Measurements from ENCODE around the gene GARRE1.
"Not testable (repeated sequence)": the region's sequence is repeated elsewhere in the genome, so short reads cannot be mapped to it uniquely, and the experiment has no call there.

The GARRE1 gene

GRCh38 chr19:34232566-34233481 is 21.5 kb upstream of the GARRE1 start:
- no peak overlapping the region for H3K4me3 ChIP-seq (ENCODE audit: low read length)
- peaks cover 4% of the 10 kb centered on the region; the same call in 1 of the 2 replicates for H3K4me1 ChIP-seq (ENCODE audit: control insufficient read depth, insufficient read depth, low read length)
- H3K27ac ChIP-seq (ENCODE audit: low read length), result no peak overlapping the region
- H3K36me3 ChIP-seq (ENCODE audit: control insufficient read depth, insufficient read depth, low read length), result no peaks in the 10 kb centered on the region
- no CpG with 5 or more reads among the region's 11 CpGs for WGBS (ENCODE audit: insufficient coverage, insufficient read length)
- no peaks in the 10 kb centered on the region for H3K27me3 ChIP-seq (ENCODE audit: control insufficient read depth, insufficient read depth, low read length)
- DNase-seq (ENCODE audit: low read depth, low spot score), result no peak
- no peaks in the 10 kb centered on the region for H3K9me3 ChIP-seq (ENCODE audit: control insufficient read depth, insufficient read depth, low read length)

GRCh38 chr19:34235425-34235940 is 18.9 kb upstream of the GARRE1 start:
- peaks cover 4% of the 10 kb centered on the region; the same call in 1 of the 2 replicates for H3K4me1 ChIP-seq (ENCODE audit: control insufficient read depth, insufficient read depth, low read length)
- no peak overlapping the region for H3K4me3 ChIP-seq (ENCODE audit: low read length)
- H3K27me3 ChIP-seq (ENCODE audit: control insufficient read depth, insufficient read depth, low read length), result no peaks in the 10 kb centered on the region
- no peaks in the 10 kb centered on the region for H3K36me3 ChIP-seq (ENCODE audit: control insufficient read depth, insufficient read depth, low read length)
- DNase-seq (ENCODE audit: low read depth, low spot score), result no peak
- H3K27ac ChIP-seq (ENCODE audit: low read length), result no peak overlapping the region
- H3K9me3 ChIP-seq (ENCODE audit: control insufficient read depth, insufficient read depth, low read length), result no peaks in the 10 kb centered on the region
- WGBS (ENCODE audit: insufficient coverage, insufficient read length), result no CpG with 5 or more reads among the region's 2 CpGs

- Histone ChIP-seq H3K9me3 (ENCODE audit: control insufficient read depth, insufficient read depth, low read length) (no peaks in the 10 kb centered on the region), H3K27me3 (ENCODE audit: control insufficient read depth, insufficient read depth, low read length) (no peaks in the 10 kb centered on the region), H3K36me3 (ENCODE audit: control insufficient read depth, insufficient read depth, low read length) (no peaks in the 10 kb centered on the region), H3K4me1 (ENCODE audit: control insufficient read depth, insufficient read depth, low read length) (0 out of 2 replicates have a peak, but pooled peaks cover 2% of the 10 kb centered on the region), H3K27ac (ENCODE audit: low read length) (no peak overlapping the region), H3K4me3 (ENCODE audit: low read length) (no peak overlapping the region)
- no peak for DNase-seq (ENCODE audit: low read depth, low spot score)
- WGBS (ENCODE audit: insufficient coverage, insufficient read length), result no CpG with 5 or more reads among the region's 18 CpGs
Observed at GRCh38 chr19:34236035-34236987, 18.0 kb upstream of the GARRE1 start.

- Histone ChIP-seq H3K9me3 (ENCODE audit: control insufficient read depth, insufficient read depth, low read length) (no peaks in the 10 kb centered on the region), H3K27ac (ENCODE audit: low read length) (no peak overlapping the region), H3K4me1 (ENCODE audit: control insufficient read depth, insufficient read depth, low read length) (0 out of 2 replicates have a peak, but pooled peaks cover 2% of the 10 kb centered on the region), H3K4me3 (ENCODE audit: low read length) (no peak overlapping the region), H3K27me3 (ENCODE audit: control insufficient read depth, insufficient read depth, low read length) (no peaks in the 10 kb centered on the region), H3K36me3 (ENCODE audit: control insufficient read depth, insufficient read depth, low read length) (no peaks in the 10 kb centered on the region)
- no peak for DNase-seq (ENCODE audit: low read depth, low spot score)
- WGBS (ENCODE audit: insufficient coverage, insufficient read length), result no CpG with 5 or more reads among the region's 3 CpGs
Observed at GRCh38 chr19:34237283-34237682, 17.1 kb upstream of the GARRE1 start.

GRCh38 chr19:34237939-34238338 is 16.4 kb upstream of the GARRE1 start:
- H3K36me3 ChIP-seq (ENCODE audit: control insufficient read depth, insufficient read depth, low read length), result no peaks in the 10 kb centered on the region
- H3K4me1 ChIP-seq (ENCODE audit: control insufficient read depth, insufficient read depth, low read length), result 0 out of 2 replicates have a peak, but pooled peaks cover 2% of the 10 kb centered on the region
- no peaks in the 10 kb centered on the region for H3K27me3 ChIP-seq (ENCODE audit: control insufficient read depth, insufficient read depth, low read length)
- no peaks in the 10 kb centered on the region for H3K9me3 ChIP-seq (ENCODE audit: control insufficient read depth, insufficient read depth, low read length)
- H3K27ac ChIP-seq (ENCODE audit: low read length), result no peak overlapping the region
- H3K4me3 ChIP-seq (ENCODE audit: low read length), result no peak overlapping the region
- DNase-seq (ENCODE audit: low read depth, low spot score), result no peak
- WGBS (ENCODE audit: insufficient coverage, insufficient read length), result no CpG with 5 or more reads among the region's 4 CpGs

GRCh38 chr19:34241513-34242337 is 12.6 kb upstream of the GARRE1 start:
- no peak overlapping the region for H3K4me3 ChIP-seq (ENCODE audit: low read length)
- H3K36me3 ChIP-seq (ENCODE audit: control insufficient read depth, insufficient read depth, low read length), result no peaks in the 10 kb centered on the region
- H3K4me1 ChIP-seq (ENCODE audit: control insufficient read depth, insufficient read depth, low read length), result no peaks in the 10 kb centered on the region
- no peaks in the 10 kb centered on the region for H3K27me3 ChIP-seq (ENCODE audit: control insufficient read depth, insufficient read depth, low read length)
- no peaks in the 10 kb centered on the region for H3K9me3 ChIP-seq (ENCODE audit: control insufficient read depth, insufficient read depth, low read length)
- DNase-seq (ENCODE audit: low read depth, low spot score), result peak; percentile 55
- no CpG with 5 or more reads among the region's 13 CpGs for WGBS (ENCODE audit: insufficient coverage, insufficient read length)
- H3K27ac ChIP-seq (ENCODE audit: low read length), result no peak overlapping the region

GRCh38 chr19:34243138-34243875 is 11.0 kb upstream of the GARRE1 start:
- no CpG with 5 or more reads among the region's 10 CpGs for WGBS (ENCODE audit: insufficient coverage, insufficient read length)
- not testable (repeated sequence) for DNase-seq (ENCODE audit: low read depth, low spot score); H3K4me1 ChIP-seq (ENCODE audit: control insufficient read depth, insufficient read depth, low read length); H3K9me3 ChIP-seq (ENCODE audit: control insufficient read depth, insufficient read depth, low read length); H3K27me3 ChIP-seq (ENCODE audit: control insufficient read depth, insufficient read depth, low read length); H3K4me3 ChIP-seq (ENCODE audit: low read length); H3K36me3 ChIP-seq (ENCODE audit: control insufficient read depth, insufficient read depth, low read length); H3K27ac ChIP-seq (ENCODE audit: low read length)

- Histone ChIP-seq H3K27me3 (ENCODE audit: control insufficient read depth, insufficient read depth, low read length) (no peaks in the 10 kb centered on the region), H3K36me3 (ENCODE audit: control insufficient read depth, insufficient read depth, low read length) (no peaks in the 10 kb centered on the region), H3K27ac (ENCODE audit: low read length) (no peak overlapping the region), H3K9me3 (ENCODE audit: control insufficient read depth, insufficient read depth, low read length) (no peaks in the 10 kb centered on the region), H3K4me3 (ENCODE audit: low read length) (no peak overlapping the region), H3K4me1 (ENCODE audit: control insufficient read depth, insufficient read depth, low read length) (no peaks in the 10 kb centered on the region)
- no peak for DNase-seq (ENCODE audit: low read depth, low spot score)
- no CpG with 5 or more reads among the region's 17 CpGs for WGBS (ENCODE audit: insufficient coverage, insufficient read length)
Observed at GRCh38 chr19:34243876-34244578, 10.3 kb upstream of the GARRE1 start.
